ENCODE results near the gene MINPP1. TPM values are rescaled to one million over a fixed set of nuclear protein-coding genes. Genes with fewer than 3 reads are reported as not detected.

Gene MINPP1
- total and polyA plus RNA-seq, 2 of the 4 experiments (the other 2 are of a cell fraction) = 11.7 to 14.4 TPM

DNA sequence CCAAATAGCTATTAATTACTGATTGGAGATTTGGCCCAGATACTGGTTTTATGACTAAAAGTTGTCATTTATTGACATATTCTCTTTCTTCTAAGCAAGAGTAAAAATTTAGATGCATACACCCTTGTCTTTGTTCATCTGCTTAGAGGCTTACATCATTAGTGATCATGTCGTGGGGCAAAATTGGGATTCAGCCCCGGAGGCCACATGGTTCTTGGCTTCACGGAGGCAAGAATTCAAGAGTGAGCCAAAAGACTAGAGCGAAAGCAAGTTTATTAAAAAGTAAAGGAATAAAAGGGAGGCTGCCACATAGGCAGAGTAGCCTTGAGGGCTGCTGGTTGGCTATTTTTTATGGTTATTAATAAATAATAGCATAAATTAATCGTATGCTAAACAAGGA, 41.1 kb downstream of the MINPP1 start:
- Histone ChIP-seq H3K56ac (ENCODE audit: extremely low read depth, insufficient read depth, low read length) (no peak overlapping the region), H3K36me3 (ENCODE audit: control insufficient read depth, insufficient read depth, low read length) (peaks cover 11% of the 10 kb centered on the region), H4K8ac (ENCODE audit: low read depth in 2 of 2, low read length in 2 of 2) (peak overlapping the region in 1 of 2 experiments; percentile 46; a peak in 1 of 4 replicates), H3K4me1 (ENCODE audit: control insufficient read depth, insufficient read depth, low read length) (peaks cover 25% of the 10 kb centered on the region), H3K27ac (ENCODE audit: insufficient read depth, low read length) (no peak overlapping the region), H3K4me2 (ENCODE audit: low read depth, low read length) (no peak overlapping the region), H3K9ac (ENCODE audit: low read depth, low read length) (no peak overlapping the region), H2AK9ac (replicated peaks; ENCODE audit: low read depth, low read length, poor library complexity) (no peak overlapping the region), H2BK120ac (ENCODE audit: low read depth, low read length) (peak overlapping the region; percentile 66), H2BK20ac (ENCODE audit: low read depth, low read length) (0 out of 2 replicates have a peak overlapping the region, but pooled peaks have one; percentile 42), H3K23ac (ENCODE audit: low read depth, low read length) (peak overlapping the region; percentile 58; the same call in 1 of the 2 replicates), H3K9me1 (ENCODE audit: insufficient read depth, low read length) (peaks cover 13% of the 10 kb centered on the region), H3K27me3 (ENCODE audit: control insufficient read depth, insufficient read depth, low read length) (no peaks in the 10 kb centered on the region), H3K4ac (ENCODE audit: low read depth, low read length) (0 out of 2 replicates have a peak overlapping the region, but pooled peaks have one; percentile 5), H4K20me1 (ENCODE audit: insufficient read depth, low read length) (peaks cover 3% of the 10 kb centered on the region; the same call in 1 of the 2 replicates), H3K9me3 (ENCODE audit: control insufficient read depth, insufficient read depth, low read length) (no peaks in the 10 kb centered on the region), H3K4me3 (ENCODE audit: insufficient read depth, low read depth, low read length) (no peak overlapping the region), H2BK5ac (ENCODE audit: low read depth, low read length, poor library complexity, severe bottlenecking) (no peak overlapping the region), H2AFZ (replicated peaks; ENCODE audit: low read length, poor library complexity) (no peak overlapping the region), H3K18ac (ENCODE audit: low read depth, low read length) (peak overlapping the region; percentile 27; the same call in 1 of the 2 replicates), H3K79me1 (ENCODE audit: low read depth in 1 of 2, low read length in 2 of 2) (peaks cover 29 to 59% of the 10 kb centered on the region in 2 experiments), H2BK15ac (ENCODE audit: low read depth, low read length) (0 out of 3 replicates have a peak overlapping the region, but pooled peaks have one; percentile 19), H3K14ac (replicated peaks; ENCODE audit: low read depth, low read length) (no peak overlapping the region; the same call in 1 of the 2 replicates), H2AK5ac (ENCODE audit: low read depth, low read length) (0 out of 2 replicates have a peak overlapping the region, but pooled peaks have one; percentile 29), H4K91ac (ENCODE audit: insufficient read depth, low read depth, low read length) (no peak overlapping the region; the same call in 1 of the 2 replicates), H4K5ac (ENCODE audit: low read depth, low read length) (0 out of 2 replicates have a peak overlapping the region, but pooled peaks have one; percentile 35)
- BruUV-seq (replicated peaks) = no TSS peak
- in situ Hi-C loops (cut with MboI; ENCODE audit: low sequenced_read_pairs) (loop anchor here (10.0 kb wide), 2 partner anchors 59 to 189 kb away; no protein-coding TSS in a partner anchor), intact Hi-C loops (cut with micrococcal nuclease) (no loop called here), dilution Hi-C loops (cut with HindIII; ENCODE audit: low sequenced_read_pairs, unreplicated experiment) (no loop called here)
- DNase-seq = no peak
- ATAC-seq (ENCODE audit: low read depth) = no peak
- WGBS, 2 experiments (ENCODE audit: extremely low coverage in 2 of 2, insufficient read length in 1 of 2) = no CpG with 5 or more reads among the region's 5 CpGs
- CTCF ChIA-PET = no interaction called here
- POLR2A ChIA-PET (ENCODE audit: unreplicated experiment) = no interaction called here
- TF ChIP-seq MAZ (IDR thresholded peaks at IDR 0.05; ENCODE audit: borderline replicate concordance, low read depth, low read length) (no peak), CEBPB (IDR thresholded peaks at IDR 0.05; ENCODE audit: low read depth, low read length) (no peak), MXI1 (IDR thresholded peaks at IDR 0.05; ENCODE audit: borderline replicate concordance, low read depth, low read length) (no peak), FOS (IDR thresholded peaks at IDR 0.05; ENCODE audit: low read depth, low read length) (no peak), BHLHE40 (IDR thresholded peaks at IDR 0.05; ENCODE audit: low read depth, low read length) (no peak), SMC3 (IDR thresholded peaks at IDR 0.05; ENCODE audit: low read depth, low read length) (no peak), RCOR1 (IDR thresholded peaks at IDR 0.05; ENCODE audit: insufficient replicate concordance, low read length) (no peak), RAD21 (IDR thresholded peaks at IDR 0.05; ENCODE audit: low read length) (no peak), MAFK (IDR thresholded peaks at IDR 0.05; ENCODE audit: low read depth, low read length) (no peak), CHD1 (IDR thresholded peaks at IDR 0.05; ENCODE audit: low read depth, low read length) (no peak), POLR2A (IDR thresholded peaks at IDR 0.05; ENCODE audit: low read depth, low read length) (no peak), RFX5 (IDR thresholded peaks at IDR 0.05; ENCODE audit: low read depth, low read length) (no peak), NFE2L2 (IDR thresholded peaks at IDR 0.05; ENCODE audit: low read depth, low read length) (no peak)
- TF ChIP-seq, protein P1, sequence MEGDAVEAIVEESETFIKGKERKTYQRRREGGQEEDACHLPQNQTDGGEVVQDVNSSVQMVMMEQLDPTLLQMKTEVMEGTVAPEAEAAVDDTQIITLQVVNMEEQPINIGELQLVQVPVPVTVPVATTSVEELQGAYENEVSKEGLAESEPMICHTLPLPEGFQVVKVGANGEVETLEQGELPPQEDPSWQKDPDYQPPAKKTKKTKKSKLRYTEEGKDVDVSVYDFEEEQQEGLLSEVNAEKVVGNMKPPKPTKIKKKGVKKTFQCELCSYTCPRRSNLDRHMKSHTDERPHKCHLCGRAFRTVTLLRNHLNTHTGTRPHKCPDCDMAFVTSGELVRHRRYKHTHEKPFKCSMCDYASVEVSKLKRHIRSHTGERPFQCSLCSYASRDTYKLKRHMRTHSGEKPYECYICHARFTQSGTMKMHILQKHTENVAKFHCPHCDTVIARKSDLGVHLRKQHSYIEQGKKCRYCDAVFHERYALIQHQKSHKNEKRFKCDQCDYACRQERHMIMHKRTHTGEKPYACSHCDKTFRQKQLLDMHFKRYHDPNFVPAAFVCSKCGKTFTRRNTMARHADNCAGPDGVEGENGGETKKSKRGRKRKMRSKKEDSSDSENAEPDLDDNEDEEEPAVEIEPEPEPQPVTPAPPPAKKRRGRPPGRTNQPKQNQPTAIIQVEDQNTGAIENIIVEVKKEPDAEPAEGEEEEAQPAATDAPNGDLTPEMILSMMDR (conservative IDR thresholded peaks at IDR 0.05; ENCODE audit: low read depth, low read length) = no peak
- TF ChIP-seq, protein P2, sequence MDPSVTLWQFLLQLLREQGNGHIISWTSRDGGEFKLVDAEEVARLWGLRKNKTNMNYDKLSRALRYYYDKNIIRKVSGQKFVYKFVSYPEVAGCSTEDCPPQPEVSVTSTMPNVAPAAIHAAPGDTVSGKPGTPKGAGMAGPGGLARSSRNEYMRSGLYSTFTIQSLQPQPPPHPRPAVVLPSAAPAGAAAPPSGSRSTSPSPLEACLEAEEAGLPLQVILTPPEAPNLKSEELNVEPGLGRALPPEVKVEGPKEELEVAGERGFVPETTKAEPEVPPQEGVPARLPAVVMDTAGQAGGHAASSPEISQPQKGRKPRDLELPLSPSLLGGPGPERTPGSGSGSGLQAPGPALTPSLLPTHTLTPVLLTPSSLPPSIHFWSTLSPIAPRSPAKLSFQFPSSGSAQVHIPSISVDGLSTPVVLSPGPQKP (IDR thresholded peaks at IDR 0.05; ENCODE audit: borderline replicate concordance, low read depth, low read length) = no peak
- TF ChIP-seq, protein P3, sequence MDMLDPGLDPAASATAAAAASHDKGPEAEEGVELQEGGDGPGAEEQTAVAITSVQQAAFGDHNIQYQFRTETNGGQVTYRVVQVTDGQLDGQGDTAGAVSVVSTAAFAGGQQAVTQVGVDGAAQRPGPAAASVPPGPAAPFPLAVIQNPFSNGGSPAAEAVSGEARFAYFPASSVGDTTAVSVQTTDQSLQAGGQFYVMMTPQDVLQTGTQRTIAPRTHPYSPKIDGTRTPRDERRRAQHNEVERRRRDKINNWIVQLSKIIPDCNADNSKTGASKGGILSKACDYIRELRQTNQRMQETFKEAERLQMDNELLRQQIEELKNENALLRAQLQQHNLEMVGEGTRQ (IDR thresholded peaks at IDR 0.05; ENCODE audit: low read depth, low read length) = no peak
